Fibroblast of skin of right biceps (primary cell): ENCODE results near the gene CRYGN.

ENCODE experiments used
- DNase-seq: peaks from one replicate; pipeline ENCODE4 v3.0.0-alpha.2; 2013

Gene CRYGN

DNA sequence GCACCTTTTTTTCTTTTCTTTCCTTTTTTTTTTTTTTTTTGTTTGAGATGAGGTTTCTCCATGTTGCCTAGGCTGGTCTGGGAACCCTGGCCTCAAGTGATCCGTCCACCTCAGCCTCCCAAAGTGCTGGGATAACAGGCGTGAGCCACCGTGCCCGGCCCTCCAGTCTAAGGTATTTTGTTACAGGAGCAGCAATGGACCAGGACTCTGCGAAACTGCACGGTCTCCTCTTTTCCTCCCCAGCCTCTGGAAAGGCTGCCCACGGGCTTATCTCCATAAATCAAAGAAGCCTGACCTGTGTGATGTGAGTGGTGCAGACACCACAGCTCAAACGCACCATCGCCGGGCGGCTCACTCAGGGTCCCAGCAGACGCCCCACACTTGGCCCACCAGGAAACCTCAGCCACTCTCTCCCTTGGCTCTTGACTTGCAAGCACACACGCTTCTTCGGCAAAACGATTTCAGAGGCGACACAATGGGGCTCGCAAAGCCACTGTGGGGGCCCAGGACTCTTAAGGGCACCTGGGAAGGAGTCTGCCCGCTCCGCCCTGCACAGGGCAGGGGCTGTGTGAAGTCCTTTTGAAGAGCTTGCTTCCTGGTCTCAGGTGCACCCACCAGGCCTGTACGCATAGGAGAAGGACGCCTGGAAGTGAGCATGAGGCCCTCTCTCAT lies 50.7 kb downstream of the CRYGN start:
- no peak for DNase-seq

DNA sequence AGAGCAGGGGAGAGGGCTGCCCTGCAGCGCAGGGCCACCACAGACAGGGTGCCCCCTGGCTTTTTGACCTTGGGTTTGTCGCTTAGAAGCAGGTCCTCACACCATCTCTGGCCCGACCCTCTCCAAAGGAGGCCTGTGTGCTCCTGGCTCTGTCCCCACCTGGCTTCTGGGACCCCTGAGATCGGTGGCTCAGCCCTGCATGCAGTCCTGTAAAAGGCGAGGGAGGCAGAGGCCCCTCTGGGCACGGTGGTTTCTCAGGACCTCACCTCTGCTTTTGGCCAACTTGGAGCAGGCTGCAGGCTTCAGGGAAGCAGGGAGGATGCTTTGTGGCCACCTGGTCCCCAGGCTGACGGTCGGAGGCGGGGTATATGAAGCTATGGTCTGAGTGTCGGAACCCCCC lies 51.5 kb downstream of the CRYGN start:
- DNase-seq = no peak

GRCh38 chr7:151388007-151388297 lies 52.0 kb downstream of the CRYGN start:
- no peak for DNase-seq

- no peak for DNase-seq
These were observed 52.6 kb downstream of the CRYGN start for GRCh38 chr7:151387161-151388006.

DNA sequence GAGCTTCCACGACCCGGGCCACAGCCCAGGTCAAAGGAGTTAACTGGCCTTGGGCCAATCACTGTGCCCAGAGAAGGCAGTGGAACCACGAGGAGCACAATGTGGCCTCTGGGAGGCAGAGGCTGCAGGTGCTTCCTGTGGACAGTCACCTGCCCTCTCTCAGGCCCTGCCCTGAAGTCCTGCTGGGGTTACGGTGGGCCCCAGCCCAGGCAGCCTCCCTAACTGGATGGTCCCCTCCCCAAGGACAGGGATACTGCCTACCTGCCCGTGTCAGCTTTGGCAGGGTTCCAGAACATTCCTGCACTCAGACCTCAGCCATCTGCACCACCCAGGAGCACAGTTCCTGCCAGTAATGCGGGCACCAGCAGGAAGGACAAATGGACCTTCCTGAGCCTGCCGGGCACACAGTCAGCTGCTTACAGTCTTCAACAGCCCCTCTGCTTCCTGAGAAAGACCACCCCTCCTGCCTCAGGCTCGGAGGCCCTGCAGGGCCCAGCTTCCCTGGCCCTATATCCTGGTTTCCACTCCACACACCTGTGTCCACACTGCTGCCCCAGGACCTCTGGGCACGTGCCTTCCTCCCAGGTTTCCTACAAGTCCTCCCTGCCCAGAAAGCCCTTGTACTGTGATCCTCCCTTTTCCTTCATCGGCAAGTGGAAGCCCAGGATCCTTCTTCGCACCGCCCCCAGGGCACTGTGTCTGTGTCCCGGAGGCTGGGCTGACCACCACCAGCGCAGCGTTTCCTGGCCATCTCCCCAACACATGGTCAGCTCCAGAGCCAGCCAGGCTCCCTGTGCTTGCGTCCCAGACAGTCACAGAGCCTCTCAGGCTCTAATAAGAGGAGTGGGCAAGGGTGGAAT lies 53.4 kb downstream of the CRYGN start:
- DNase-seq = no peak

- DNase-seq = no peak
These were observed 54.2 kb downstream of the CRYGN start for GRCh38 chr7:151385626-151386300.

- DNase-seq = no peak
These were observed 54.9 kb downstream of the CRYGN start for GRCh38 chr7:151384776-151385625.

DNA sequence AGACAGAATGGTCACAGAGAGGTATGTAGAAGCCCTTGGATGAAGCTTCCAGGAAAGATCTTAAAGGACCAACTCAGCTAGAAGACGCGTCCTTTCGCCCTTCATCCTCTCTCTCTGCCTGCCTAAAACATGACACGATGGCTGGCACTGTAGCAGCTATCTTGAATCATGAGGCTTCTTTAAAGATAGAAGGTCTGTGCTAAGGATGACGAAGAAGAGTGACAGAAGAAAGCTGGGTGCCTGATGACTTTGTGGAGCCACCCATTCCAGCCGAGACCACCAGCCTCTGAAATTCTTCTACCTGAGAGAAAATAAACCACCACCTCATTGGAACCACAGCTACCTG lies 55.6 kb downstream of the CRYGN start:
- no peak for DNase-seq

GRCh38 chr7:151383638-151384351 lies 56.1 kb downstream of the CRYGN start:
- DNase-seq = no peak

GRCh38 chr7:151382079-151382885 lies 57.7 kb downstream of the CRYGN start:
- DNase-seq = no peak

GRCh38 chr7:151381348-151382078 lies 58.4 kb downstream of the CRYGN start:
- no peak for DNase-seq

GRCh38 chr7:151381098-151381347 lies 58.9 kb downstream of the CRYGN start:
- DNase-seq = no peak

- no peak for DNase-seq
These were observed 59.5 kb downstream of the CRYGN start for GRCh38 chr7:151380199-151381097.

GRCh38 chr7:151379534-151380198 lies 60.3 kb downstream of the CRYGN start:
- no peak for DNase-seq

DNA sequence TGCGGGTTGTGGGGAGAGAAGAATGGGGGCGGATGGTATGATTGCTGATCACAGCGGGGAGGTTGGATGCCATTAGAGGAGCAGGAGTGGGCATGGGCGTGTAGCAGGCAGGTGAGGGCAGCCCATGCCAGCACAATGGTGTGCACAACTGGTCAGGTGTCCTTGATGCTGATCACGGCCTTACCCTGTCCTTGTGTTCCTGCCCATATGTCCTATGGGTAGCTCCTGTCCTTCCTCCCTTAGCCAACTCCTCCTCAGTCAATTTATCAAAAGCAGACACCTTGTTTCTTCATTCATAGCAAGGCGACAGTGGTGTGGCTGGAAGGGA lies 60.8 kb downstream of the CRYGN start:
- no peak for DNase-seq
